HepG2 (cell line): ENCODE data around the gene INTU. TPM values are rescaled to one million over a fixed set of nuclear protein-coding genes. Genes with fewer than 3 reads are reported as not detected.

Source experiments
- ETV5 ChIP-seq: IDR thresholded peaks from 2 replicates; pipeline ENCODE4 v1.6.1; 2018; ENCODE audit warnings: missing biosample characterization, missing genetic modification reagents, inconsistent platforms, borderline replicate concordance
- HNF4G ChIP-seq, 2 experiments: sonication (generic) in 1 of 2; formaldehyde crosslinking in 1 of 2; IDR thresholded peaks; 2 replicates each; pipeline versions ENCODE4 v1.4.0 to v1.6.1; 2011 to 2020; ENCODE audit warnings: borderline replicate concordance in 2 of 2, low read depth in 2 of 2, mild to moderate bottlenecking in 2 of 2, low read length in 1 of 2, missing genetic modification reagents in 1 of 2, moderate library complexity in 1 of 2
- JUN ChIP-seq: sonication (generic); formaldehyde crosslinking; IDR thresholded peaks from 2 replicates; pipeline ENCODE4 v1.4.0; 2020; ENCODE audit warnings: mild to moderate bottlenecking, missing genetic modification reagents
- KLF11 ChIP-seq: IDR thresholded peaks from 2 replicates; pipeline ENCODE4 v1.6.1; 2016; ENCODE audit warnings: missing compliant biosample characterization
- PPARG ChIP-seq: conservative IDR thresholded peaks from 2 replicates; pipeline ENCODE4 v1.6.1; 2016; ENCODE audit warnings: missing biosample characterization, missing genetic modification reagents
- SALL1 ChIP-seq: sonication (generic); formaldehyde crosslinking; IDR thresholded peaks from 2 replicates; pipeline ENCODE4 v1.8.0; 2022; ENCODE audit warnings: mild to moderate bottlenecking, missing genetic modification reagents
- SIN3A ChIP-seq: IDR thresholded peaks from 2 replicates; pipeline ENCODE4 v1.6.1; 2011; ENCODE audit warnings: low read depth, mild to moderate bottlenecking, control low read depth, low read length, borderline replicate concordance
- SOX6 ChIP-seq, 2 experiments: fragments of 450-650 bp in 1 of 2; sonication (generic) in 1 of 2; formaldehyde crosslinking in 1 of 2; IDR thresholded peaks; 2 replicates each; pipeline versions ENCODE4 v1.4.0 to v1.6.1; 2017 to 2020; ENCODE audit warnings: antibody characterized with exemption in 1 of 2, mild to moderate bottlenecking in 1 of 2, missing genetic modification reagents in 1 of 2
- STAT5B ChIP-seq: sonication (generic); formaldehyde crosslinking; IDR thresholded peaks from 2 replicates; pipeline ENCODE4 v1.4.0; 2020; ENCODE audit warnings: missing genetic modification reagents
- ZFP62 ChIP-seq: sonication (generic); formaldehyde crosslinking; IDR thresholded peaks from 2 replicates; pipeline ENCODE4 v1.4.0; 2020; ENCODE audit warnings: missing genetic modification reagents
- ZNF160 ChIP-seq: sonication (generic); formaldehyde crosslinking; IDR thresholded peaks from 2 replicates; pipeline ENCODE4 v1.8.0; 2022; ENCODE audit warnings: mild to moderate bottlenecking, inconsistent platforms, missing genetic modification reagents
- ZNF781 ChIP-seq: sonication (generic); formaldehyde crosslinking; IDR thresholded peaks from 2 replicates; pipeline ENCODE4 v1.5.1; 2020; ENCODE audit warnings: borderline replicate concordance, mild to moderate bottlenecking, missing genetic modification reagents; ENCODE audit errors: not compliant biosample characterization
- ZSCAN12 ChIP-seq: sonication (generic); formaldehyde crosslinking; IDR thresholded peaks from 2 replicates; pipeline ENCODE4 v1.9.0; 2021; ENCODE audit warnings: mild to moderate bottlenecking, missing genetic modification reagents
- polyA plus RNA-seq, 8 experiments: library from polyadenylated mRNA; depleted of rRNA in 3 of 8; stranded (reverse) in 7 of 8; unstranded in 1 of 8; fragments of >200 nt; fragmentation: Illumina TruSeq in 4 of 8; extraction: Trizol in 4 of 8; gene quantifications; 2 replicates each; pipeline versions ENCODE4 v1.2.1 to v1.2.3, GENCODE V29; 2011 to 2016; ENCODE audit warnings: low read depth in 4 of 8, missing spikeins in 1 of 8, mixed read lengths in 1 of 8; ENCODE audit not compliant: insufficient read depth in 1 of 8
- total RNA-seq, 5 experiments: library from RNA; depleted of rRNA; stranded (reverse); fragments of >200 nt; fragmentation: Illumina TruSeq; extraction: Trizol; gene quantifications; 2 replicates each; pipeline ENCODE4 v1.2.3, GENCODE V29; 2016; ENCODE audit warnings: low read depth in 1 of 5
- TF ChIP-seq, protein P1 (sequence below): sonication (generic); formaldehyde crosslinking; IDR thresholded peaks from 2 replicates; pipeline ENCODE4 v1.4.0; 2020; ENCODE audit warnings: missing genetic modification reagents, borderline replicate concordance
- TF ChIP-seq, protein P2 (sequence below): IDR thresholded peaks from 2 replicates; pipeline ENCODE4 v1.6.1; 2016; ENCODE audit warnings: missing biosample characterization, missing genetic modification reagents, low read depth
- TF ChIP-seq, protein P3 (sequence below): sonication (generic); formaldehyde crosslinking; IDR thresholded peaks from 2 replicates; pipeline ENCODE4 v1.9.0; 2021; ENCODE audit warnings: missing genetic modification reagents, mild to moderate bottlenecking, borderline replicate concordance
- TF ChIP-seq, protein P4 (sequence below): sonication (generic); formaldehyde crosslinking; conservative IDR thresholded peaks from 2 replicates; pipeline ENCODE4 v1.4.0; 2020; ENCODE audit warnings: missing genetic modification reagents

INTU gene
- total and polyA plus RNA-seq, 2 of the 13 experiments (the other 11 are each of a cell fraction or from before 2014, with no cell fraction given) = 5.3 to 6.2 TPM

DNA sequence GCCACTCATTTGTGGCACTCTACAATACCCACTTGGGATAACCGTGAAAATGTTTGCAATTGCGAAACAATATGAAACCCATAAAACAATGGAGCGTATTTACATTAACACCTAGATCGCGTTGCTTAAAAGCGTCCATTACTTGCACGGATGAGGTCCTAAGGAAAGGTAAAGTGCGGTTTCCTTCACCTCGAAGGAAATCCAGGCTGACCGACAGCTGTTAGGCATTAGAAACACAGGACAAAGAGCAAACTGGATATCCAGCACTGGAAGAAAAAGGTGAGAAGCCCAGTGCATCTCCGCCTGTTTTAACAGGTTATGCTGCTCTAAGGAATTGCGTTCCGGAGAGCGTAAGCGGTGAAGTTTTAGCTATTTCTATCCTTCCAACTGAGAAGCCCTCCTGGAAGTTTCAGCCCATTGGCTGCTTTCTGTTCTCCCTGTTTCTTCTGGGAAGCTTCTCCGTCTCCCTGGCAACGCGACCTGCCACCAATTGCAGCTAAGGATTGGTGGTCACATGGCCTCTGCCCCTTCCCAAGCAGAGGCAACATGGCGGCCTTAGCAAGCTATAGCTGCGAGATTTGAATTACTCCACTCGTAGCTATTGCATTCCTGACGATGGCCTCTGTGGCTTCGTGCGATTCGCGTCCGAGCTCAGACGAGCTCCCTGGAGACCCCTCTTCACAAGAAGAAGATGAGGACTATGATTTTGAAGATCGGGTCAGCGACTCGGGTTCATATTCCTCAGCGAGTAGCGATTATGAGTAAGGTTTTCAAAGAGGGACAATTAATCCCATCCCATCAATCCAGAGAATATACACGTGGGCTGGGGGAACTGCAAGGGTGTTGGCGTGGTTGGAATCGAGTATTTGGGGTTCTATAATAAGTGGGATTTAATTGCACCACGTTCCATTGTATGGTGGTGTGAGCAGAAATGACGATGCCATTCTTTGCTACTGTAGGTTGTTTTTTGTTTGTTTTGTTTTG, at the start of gene INTU (continued):
- TF ChIP-seq HNF4G (IDR thresholded peaks at IDR 0.05; ENCODE audit: borderline replicate concordance, low read depth, low read length) = no peak
- no peak for TF ChIP-seq HNF4G (CRISPR knock-in tag; IDR thresholded peaks at IDR 0.05; ENCODE audit: borderline replicate concordance, low read depth)
- TF ChIP-seq, protein P1, sequence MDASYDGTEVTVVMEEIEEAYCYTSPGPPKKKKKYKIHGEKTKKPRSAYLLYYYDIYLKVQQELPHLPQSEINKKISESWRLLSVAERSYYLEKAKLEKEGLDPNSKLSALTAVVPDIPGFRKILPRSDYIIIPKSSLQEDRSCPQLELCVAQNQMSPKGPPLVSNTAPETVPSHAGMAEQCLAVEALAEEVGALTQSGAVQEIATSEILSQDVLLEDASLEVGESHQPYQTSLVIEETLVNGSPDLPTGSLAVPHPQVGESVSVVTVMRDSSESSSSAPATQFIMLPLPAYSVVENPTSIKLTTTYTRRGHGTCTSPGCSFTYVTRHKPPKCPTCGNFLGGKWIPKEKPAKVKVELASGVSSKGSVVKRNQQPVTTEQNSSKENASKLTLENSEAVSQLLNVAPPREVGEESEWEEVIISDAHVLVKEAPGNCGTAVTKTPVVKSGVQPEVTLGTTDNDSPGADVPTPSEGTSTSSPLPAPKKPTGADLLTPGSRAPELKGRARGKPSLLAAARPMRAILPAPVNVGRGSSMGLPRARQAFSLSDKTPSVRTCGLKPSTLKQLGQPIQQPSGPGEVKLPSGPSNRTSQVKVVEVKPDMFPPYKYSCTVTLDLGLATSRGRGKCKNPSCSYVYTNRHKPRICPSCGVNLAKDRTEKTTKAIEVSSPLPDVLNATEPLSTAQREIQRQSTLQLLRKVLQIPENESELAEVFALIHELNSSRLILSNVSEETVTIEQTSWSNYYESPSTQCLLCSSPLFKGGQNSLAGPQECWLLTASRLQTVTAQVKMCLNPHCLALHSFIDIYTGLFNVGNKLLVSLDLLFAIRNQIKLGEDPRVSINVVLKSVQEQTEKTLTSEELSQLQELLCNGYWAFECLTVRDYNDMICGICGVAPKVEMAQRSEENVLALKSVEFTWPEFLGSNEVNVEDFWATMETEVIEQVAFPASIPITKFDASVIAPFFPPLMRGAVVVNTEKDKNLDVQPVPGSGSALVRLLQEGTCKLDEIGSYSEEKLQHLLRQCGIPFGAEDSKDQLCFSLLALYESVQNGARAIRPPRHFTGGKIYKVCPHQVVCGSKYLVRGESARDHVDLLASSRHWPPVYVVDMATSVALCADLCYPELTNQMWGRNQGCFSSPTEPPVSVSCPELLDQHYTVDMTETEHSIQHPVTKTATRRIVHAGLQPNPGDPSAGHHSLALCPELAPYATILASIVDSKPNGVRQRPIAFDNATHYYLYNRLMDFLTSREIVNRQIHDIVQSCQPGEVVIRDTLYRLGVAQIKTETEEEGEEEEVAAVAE = peak; percentile 38; the same call in 1 of the 2 replicates
- no peak for TF ChIP-seq ZNF160 (CRISPR knock-in tag)
- TF ChIP-seq ZNF781 (CRISPR knock-in tag) = no peak
- TF ChIP-seq ZFP62 (CRISPR knock-in tag) = no peak
- peak; percentile 60 for TF ChIP-seq SALL1 (CRISPR knock-in tag)
- no peak for TF ChIP-seq ETV5 (CRISPR knock-in tag)
- TF ChIP-seq STAT5B = no peak
- TF ChIP-seq JUN (CRISPR knock-in tag) = no peak
- TF ChIP-seq, protein P2, sequence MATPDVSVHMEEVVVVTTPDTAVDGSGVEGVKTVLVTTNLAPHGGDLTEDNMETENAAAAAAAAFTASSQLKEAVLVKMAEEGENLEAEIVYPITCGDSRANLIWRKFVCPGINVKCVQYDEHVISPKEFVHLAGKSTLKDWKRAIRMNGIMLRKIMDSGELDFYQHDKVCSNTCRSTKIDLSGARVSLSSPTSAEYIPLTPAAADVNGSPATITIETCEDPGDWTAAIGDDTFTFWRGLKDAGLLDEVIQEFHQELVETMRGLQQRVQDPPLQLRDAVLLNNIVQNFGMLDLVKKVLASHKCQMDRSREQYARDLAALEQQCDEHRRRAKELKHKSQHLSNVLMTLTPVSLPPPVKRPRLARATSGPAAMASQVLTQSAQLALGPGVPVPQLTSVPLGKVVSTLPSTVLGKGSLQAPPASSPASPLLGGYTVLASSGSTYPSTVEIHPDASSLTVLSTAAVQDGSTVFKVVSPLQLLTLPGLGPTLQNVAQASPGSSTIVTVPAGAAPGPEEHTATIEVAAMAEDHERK = no peak
- TF ChIP-seq, protein P3, sequence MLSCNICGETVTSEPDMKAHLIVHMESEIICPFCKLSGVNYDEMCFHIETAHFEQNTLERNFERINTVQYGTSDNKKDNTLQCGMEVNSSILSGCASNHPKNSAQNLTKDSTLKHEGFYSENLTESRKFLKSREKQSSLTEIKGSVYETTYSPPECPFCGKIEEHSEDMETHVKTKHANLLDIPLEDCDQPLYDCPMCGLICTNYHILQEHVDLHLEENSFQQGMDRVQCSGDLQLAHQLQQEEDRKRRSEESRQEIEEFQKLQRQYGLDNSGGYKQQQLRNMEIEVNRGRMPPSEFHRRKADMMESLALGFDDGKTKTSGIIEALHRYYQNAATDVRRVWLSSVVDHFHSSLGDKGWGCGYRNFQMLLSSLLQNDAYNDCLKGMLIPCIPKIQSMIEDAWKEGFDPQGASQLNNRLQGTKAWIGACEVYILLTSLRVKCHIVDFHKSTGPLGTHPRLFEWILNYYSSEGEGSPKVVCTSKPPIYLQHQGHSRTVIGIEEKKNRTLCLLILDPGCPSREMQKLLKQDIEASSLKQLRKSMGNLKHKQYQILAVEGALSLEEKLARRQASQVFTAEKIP (CRISPR knock-in tag) = no peak
- peak; percentile 65; the same call in 1 of the 2 replicates for TF ChIP-seq SIN3A
- TF ChIP-seq KLF11 (CRISPR knock-in tag) = 0 out of 2 replicates have a peak, but pooled peaks have one; percentile 13
- TF ChIP-seq SOX6 (IDR thresholded peaks at IDR 0.05) = no peak
- no peak for TF ChIP-seq SOX6 (CRISPR knock-in tag; IDR thresholded peaks at IDR 0.05)
- no peak for TF ChIP-seq ZSCAN12
- no peak for TF ChIP-seq PPARG (CRISPR knock-in tag)
- TF ChIP-seq, protein P4, sequence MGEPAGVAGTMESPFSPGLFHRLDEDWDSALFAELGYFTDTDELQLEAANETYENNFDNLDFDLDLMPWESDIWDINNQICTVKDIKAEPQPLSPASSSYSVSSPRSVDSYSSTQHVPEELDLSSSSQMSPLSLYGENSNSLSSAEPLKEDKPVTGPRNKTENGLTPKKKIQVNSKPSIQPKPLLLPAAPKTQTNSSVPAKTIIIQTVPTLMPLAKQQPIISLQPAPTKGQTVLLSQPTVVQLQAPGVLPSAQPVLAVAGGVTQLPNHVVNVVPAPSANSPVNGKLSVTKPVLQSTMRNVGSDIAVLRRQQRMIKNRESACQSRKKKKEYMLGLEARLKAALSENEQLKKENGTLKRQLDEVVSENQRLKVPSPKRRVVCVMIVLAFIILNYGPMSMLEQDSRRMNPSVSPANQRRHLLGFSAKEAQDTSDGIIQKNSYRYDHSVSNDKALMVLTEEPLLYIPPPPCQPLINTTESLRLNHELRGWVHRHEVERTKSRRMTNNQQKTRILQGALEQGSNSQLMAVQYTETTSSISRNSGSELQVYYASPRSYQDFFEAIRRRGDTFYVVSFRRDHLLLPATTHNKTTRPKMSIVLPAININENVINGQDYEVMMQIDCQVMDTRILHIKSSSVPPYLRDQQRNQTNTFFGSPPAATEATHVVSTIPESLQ (CRISPR knock-in tag) = no peak
